K562 (cell line): ENCODE data around the gene APCDD1. TPM values are rescaled to one million over a fixed set of nuclear protein-coding genes. Genes with fewer than 3 reads are reported as not detected.

Experiments
- AFF4 ChIP-seq: sonication (generic); formaldehyde crosslinking; IDR thresholded peaks from 2 replicates; pipeline ENCODE4 v1.8.0; 2023; ENCODE audit warnings: mild to moderate bottlenecking, missing genetic modification reagents
- DACH1 ChIP-seq: fragments of 450-650 bp; IDR thresholded peaks from 2 replicates; pipeline ENCODE4 v1.6.1; 2018; ENCODE audit not compliant: partially characterized antibody
- E2F3 ChIP-seq: fragments of 250-450 bp; sonication (Bioruptor Pico); IDR thresholded peaks from 2 replicates; pipeline ENCODE4 v1.4.0; 2020; ENCODE audit warnings: mild to moderate bottlenecking
- ETV1 ChIP-seq: fragments of 450-650 bp; conservative IDR thresholded peaks from 2 replicates; pipeline ENCODE4 v1.6.1; 2016; ENCODE audit warnings: missing genetic modification characterization, control low read depth, low read depth, missing compliant biosample characterization
- ETV5 ChIP-seq: sonication (generic); formaldehyde crosslinking; IDR thresholded peaks from 2 replicates; pipeline ENCODE4 v1.4.0; 2020; ENCODE audit warnings: low read depth, mild to moderate bottlenecking, missing genetic modification reagents
- FOXM1 ChIP-seq, 2 experiments: fragments of 450-650 bp in 1 of 2; sonication (generic) in 1 of 2; formaldehyde crosslinking in 1 of 2; IDR thresholded peaks; 2 replicates each; pipeline versions ENCODE4 v1.6.1 to v1.9.0; 2017 to 2022; ENCODE audit warnings: low read depth in 2 of 2, mild to moderate bottlenecking in 2 of 2, missing genetic modification reagents in 1 of 2, moderate library complexity in 1 of 2
- JUNB ChIP-seq: fragments of 450-650 bp; formaldehyde crosslinking; conservative IDR thresholded peaks from 2 replicates; pipeline ENCODE4 v1.4.0; 2020; ENCODE audit warnings: mild to moderate bottlenecking
- KLF1 ChIP-seq: fragments of 450-650 bp; IDR thresholded peaks from 2 replicates; pipeline ENCODE4 v1.6.1; 2016; ENCODE audit warnings: missing genetic modification characterization, missing compliant biosample characterization
- MAFF ChIP-seq: IDR thresholded peaks from 2 replicates; pipeline ENCODE4 v1.6.1; 2012; ENCODE audit warnings: low read length, improper control_type of control experiment
- MAX ChIP-seq: sonication (generic); formaldehyde crosslinking; IDR thresholded peaks from 2 replicates; pipeline ENCODE4 v1.9.0; 2022; ENCODE audit warnings: mild to moderate bottlenecking, missing genetic modification reagents
- MAZ ChIP-seq, 2 experiments: fragments of 450-650 bp in 1 of 2; sonication (generic) in 1 of 2; formaldehyde crosslinking; IDR thresholded peaks in 1 of 2; conservative IDR thresholded peaks in 1 of 2; 2 replicates each; pipeline versions ENCODE4 v1.4.0 to v1.5.0; 2020; ENCODE audit warnings: mild to moderate bottlenecking in 1 of 2, missing genetic modification reagents in 1 of 2
- MEIS2 ChIP-seq: fragments of 450-650 bp; IDR thresholded peaks from 2 replicates; pipeline ENCODE4 v1.6.1; 2014; ENCODE audit warnings: mild to moderate bottlenecking; ENCODE audit not compliant: partially characterized antibody
- NCOA6 ChIP-seq: fragments of 450-650 bp; IDR thresholded peaks from 2 replicates; pipeline ENCODE4 v1.6.1; 2017; ENCODE audit warnings: mild to moderate bottlenecking
- RB1 ChIP-seq: fragments of 450-650 bp; IDR thresholded peaks from 2 replicates; pipeline ENCODE4 v1.6.1; 2017; ENCODE audit warnings: low read depth, mild to moderate bottlenecking
- RFX5 ChIP-seq: IDR thresholded peaks from 2 replicates; pipeline ENCODE4 v1.6.1; 2011; ENCODE audit warnings: low read depth, mild to moderate bottlenecking, improper control_type of control experiment, low read length
- SETDB1 ChIP-seq: IDR thresholded peaks from one replicate; pipeline ENCODE4 v1.6.1; 2012; ENCODE audit warnings: low read length, control low read depth, inconsistent platforms
- SMARCC2 ChIP-seq: fragments of 450-650 bp; IDR thresholded peaks from 2 replicates; pipeline ENCODE4 v1.6.1; 2017; ENCODE audit warnings: antibody characterized with exemption, moderate library complexity, mild to moderate bottlenecking, low read depth
- ZBTB26 ChIP-seq: fragments of 450-650 bp; formaldehyde crosslinking; IDR thresholded peaks from 2 replicates; pipeline ENCODE4 v1.4.0; 2022; ENCODE audit warnings: missing genetic modification characterization
- ZNF253 ChIP-seq: fragments of 250-450 bp; sonication (Bioruptor Pico); conservative IDR thresholded peaks from 2 replicates; pipeline ENCODE4 v1.6.1; 2021; ENCODE audit warnings: mild to moderate bottlenecking
- ZNF586 ChIP-seq: fragments of 450-650 bp; formaldehyde crosslinking; conservative IDR thresholded peaks from 2 replicates; pipeline ENCODE4 v1.4.0; 2020; ENCODE audit warnings: mild to moderate bottlenecking, moderate library complexity
- ZNF644 ChIP-seq: fragments of 200-800 bp; sonication (Bioruptor generic); IDR thresholded peaks from 2 replicates; pipeline ENCODE4 v1.6.1; 2016; ENCODE audit warnings: low read depth, missing genetic modification characterization, missing compliant biosample characterization
- polyA plus RNA-seq, 8 experiments: library from polyadenylated mRNA; depleted of rRNA in 4 of 8; stranded (reverse) in 5 of 8; unstranded in 3 of 8; fragments of >200 nt; fragmentation: Nextera tagmentation in 2 of 8; fragmentation: Illumina TruSeq in 1 of 8; extraction: Ambion mirVana in 2 of 8; extraction: Trizol in 1 of 8; gene quantifications; 2 replicates each; pipeline versions ENCODE4 v1.2.1 to v1.2.3, GENCODE V29; 2011 to 2014; ENCODE audit warnings: inconsistent platforms in 1 of 8, missing spikeins in 1 of 8
- total RNA-seq, 7 experiments: library from RNA; depleted of rRNA in 6 of 7; stranded (reverse); fragments of >200 nt in 6 of 7; fragmentation: Illumina TruSeq in 2 of 7; extraction: Trizol in 2 of 7; gene quantifications; 2 replicates each; pipeline versions ENCODE4 v1.2.1 to v1.2.3, GENCODE V29; 2011 to 2021; ENCODE audit warnings: low replicate concordance in 1 of 7
- TF ChIP-seq, protein P1 (sequence below), 2 experiments: fragments of 250-450 bp in 1 of 2; fragments of 450-650 bp in 1 of 2; sonication (Bioruptor Pico) in 1 of 2; IDR thresholded peaks; 2 replicates each; pipeline versions ENCODE4 v1.6.1 to v1.8.0; 2016 to 2021; ENCODE audit warnings: mild to moderate bottlenecking in 2 of 2, moderate library complexity in 2 of 2, missing compliant biosample characterization in 1 of 2, missing genetic modification characterization in 1 of 2

Gene APCDD1
- total and polyA plus RNA-seq, 9 of the 15 experiments (the other 6 are each of a cell fraction or from before 2014, with no cell fraction given), result 0.07 TPM; not detected in 8

GRCh38 chr18:10525697-10526560 lies 71.5 kb downstream of the APCDD1 start, which contains the start of gene NAPG (continued):
- TF ChIP-seq AFF4 (CRISPR knock-in tag) (peak; percentile 67; the same call in 1 of the 2 replicates), ZNF586 (no peak), ETV5 (CRISPR knock-in tag) (no peak), ETV1 (tag) (no peak), MAFF (no peak), SMARCC2 (no peak), RB1 (peak; percentile 88), ZNF253 (CRISPR knock-in tag) (no peak), KLF1 (tag) (no peak), ZNF644 (tag) (no peak), SETDB1 (no peak), MAZ (CRISPR knock-in tag; conservative IDR thresholded peaks at IDR 0.05 in 1 of 2, IDR thresholded peaks at IDR 0.05 in 1 of 2) (peak; percentile 53 to 88; a peak in 3 of 4 replicates), ZBTB26 (CRISPR knock-in tag) (no peak), NCOA6 (no peak), MEIS2 (peak; percentile 98), MAX (CRISPR knock-in tag) (peak; percentile 58; the same call in 1 of the 2 replicates), E2F3 (CRISPR knock-in tag) (no peak), RFX5 (no peak), FOXM1 (IDR thresholded peaks at IDR 0.05; ENCODE audit: low read depth) (no peak), FOXM1 (CRISPR knock-in tag; IDR thresholded peaks at IDR 0.05; ENCODE audit: low read depth) (no peak), DACH1 (no peak), JUNB (CRISPR knock-in tag) (no peak)
- TF ChIP-seq, protein P1, sequence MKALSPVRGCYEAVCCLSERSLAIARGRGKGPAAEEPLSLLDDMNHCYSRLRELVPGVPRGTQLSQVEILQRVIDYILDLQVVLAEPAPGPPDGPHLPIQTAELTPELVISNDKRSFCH (CRISPR knock-in tag; IDR thresholded peaks at IDR 0.05), result no peak
- TF ChIP-seq, protein P1 (tag; IDR thresholded peaks at IDR 0.05), result no peak
